Measurements from ENCODE around the gene MMAA. TPM values are rescaled to one million over a fixed set of nuclear protein-coding genes. Genes with fewer than 3 reads are reported as not detected.
"Not testable (repeated sequence)": the region's sequence is repeated elsewhere in the genome, so short reads cannot be mapped to it uniquely, and the experiment has no call there.

MMAA gene
- total RNA-seq, 1 donor from 2014 or later, result 5.6 TPM

GRCh38 chr4:145619639-145619996 is 433 bp downstream of the MMAA start:
- DNase-seq (ENCODE audit: low read depth), result peak; percentile 81
- TF ChIP-seq, protein P1, sequence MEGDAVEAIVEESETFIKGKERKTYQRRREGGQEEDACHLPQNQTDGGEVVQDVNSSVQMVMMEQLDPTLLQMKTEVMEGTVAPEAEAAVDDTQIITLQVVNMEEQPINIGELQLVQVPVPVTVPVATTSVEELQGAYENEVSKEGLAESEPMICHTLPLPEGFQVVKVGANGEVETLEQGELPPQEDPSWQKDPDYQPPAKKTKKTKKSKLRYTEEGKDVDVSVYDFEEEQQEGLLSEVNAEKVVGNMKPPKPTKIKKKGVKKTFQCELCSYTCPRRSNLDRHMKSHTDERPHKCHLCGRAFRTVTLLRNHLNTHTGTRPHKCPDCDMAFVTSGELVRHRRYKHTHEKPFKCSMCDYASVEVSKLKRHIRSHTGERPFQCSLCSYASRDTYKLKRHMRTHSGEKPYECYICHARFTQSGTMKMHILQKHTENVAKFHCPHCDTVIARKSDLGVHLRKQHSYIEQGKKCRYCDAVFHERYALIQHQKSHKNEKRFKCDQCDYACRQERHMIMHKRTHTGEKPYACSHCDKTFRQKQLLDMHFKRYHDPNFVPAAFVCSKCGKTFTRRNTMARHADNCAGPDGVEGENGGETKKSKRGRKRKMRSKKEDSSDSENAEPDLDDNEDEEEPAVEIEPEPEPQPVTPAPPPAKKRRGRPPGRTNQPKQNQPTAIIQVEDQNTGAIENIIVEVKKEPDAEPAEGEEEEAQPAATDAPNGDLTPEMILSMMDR (conservative IDR thresholded peaks at IDR 0.05; ENCODE audit: low read depth, low read length), result no peak
- H3K4me3 ChIP-seq (ENCODE audit: low read depth, low read length), result peak overlapping the region; percentile 87

- DNase-seq (ENCODE audit: low read depth); H3K4me3 ChIP-seq (ENCODE audit: low read depth, low read length): not testable (repeated sequence)
Observed at GRCh38 chr4:145622067-145622466, 2.9 kb downstream of the MMAA start.

DNA sequence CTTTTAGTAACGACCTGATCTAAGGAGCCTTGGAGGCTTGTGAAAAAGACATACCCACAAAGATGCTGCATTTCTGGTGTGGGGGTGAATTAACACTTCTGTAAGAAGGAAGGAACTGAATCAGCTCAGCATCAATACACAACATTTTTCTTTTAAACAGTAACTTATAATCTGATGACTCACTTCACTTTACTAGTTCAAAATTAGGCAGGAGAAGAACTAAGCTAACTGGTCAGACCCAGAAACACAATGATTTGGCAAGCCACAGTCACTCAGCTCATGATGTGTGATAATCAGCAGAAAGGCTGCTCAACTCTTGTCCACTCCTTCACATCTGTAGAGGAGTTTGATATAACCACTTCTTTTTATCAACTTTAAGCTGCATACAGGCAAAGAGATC is 4.6 kb downstream of the MMAA start:
- H3K4me3 ChIP-seq (ENCODE audit: low read depth, low read length), result no peak overlapping the region
- peak; percentile 43 for DNase-seq (ENCODE audit: low read depth)
- TF ChIP-seq, protein P1 (conservative IDR thresholded peaks at IDR 0.05; ENCODE audit: low read depth, low read length), result no peak

GRCh38 chr4:145625677-145626622 is 6.8 kb downstream of the MMAA start:
- TF ChIP-seq, protein P1 (conservative IDR thresholded peaks at IDR 0.05; ENCODE audit: low read depth, low read length), result no peak
- no peak for DNase-seq (ENCODE audit: low read depth)
- no peak overlapping the region for H3K4me3 ChIP-seq (ENCODE audit: low read depth, low read length)

- H3K4me3 ChIP-seq (ENCODE audit: low read depth, low read length), result no peak overlapping the region
- TF ChIP-seq, protein P1 (conservative IDR thresholded peaks at IDR 0.05; ENCODE audit: low read depth, low read length), result no peak
- no peak for DNase-seq (ENCODE audit: low read depth)
Observed at GRCh38 chr4:145626623-145626982, 7.4 kb downstream of the MMAA start.

GRCh38 chr4:145635117-145635516 is 15.9 kb downstream of the MMAA start:
- TF ChIP-seq, protein P1 (conservative IDR thresholded peaks at IDR 0.05; ENCODE audit: low read depth, low read length), result no peak
- no peak for DNase-seq (ENCODE audit: low read depth)
- no peak overlapping the region for H3K4me3 ChIP-seq (ENCODE audit: low read depth, low read length)

DNA sequence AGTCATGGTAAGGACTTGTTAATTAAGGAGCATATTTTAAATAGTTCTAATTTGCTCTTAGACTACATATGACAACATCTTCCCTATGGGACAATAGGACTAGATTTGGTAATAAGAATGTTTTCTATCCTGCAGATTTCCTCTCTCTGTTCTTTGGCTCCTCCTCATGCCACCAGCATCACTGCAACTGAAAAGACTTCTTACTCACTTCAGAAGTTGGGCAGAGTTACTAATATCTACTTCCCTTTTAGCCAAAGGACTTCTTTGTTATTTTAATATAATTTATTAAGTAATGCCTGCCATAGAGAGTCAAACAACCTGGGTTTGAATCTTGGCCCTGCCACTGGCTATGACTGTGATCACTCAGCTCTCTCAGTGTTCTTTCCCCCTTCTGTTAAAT is 16.4 kb downstream of the MMAA start:
- no peak overlapping the region for H3K4me3 ChIP-seq (ENCODE audit: low read depth, low read length)
- TF ChIP-seq, protein P1 (conservative IDR thresholded peaks at IDR 0.05; ENCODE audit: low read depth, low read length), result no peak
- no peak for DNase-seq (ENCODE audit: low read depth)

Measured in epithelial cell of proximal tubule (primary cell).